ENCODE measurements around the gene S100PBP. TPM values are rescaled to one million over a fixed set of nuclear protein-coding genes. Genes with fewer than 3 reads are reported as not detected.
"Not testable (repeated sequence)": the region's sequence is repeated elsewhere in the genome, so short reads cannot be mapped to it uniquely, and the experiment has no call there.

The S100PBP gene
- total RNA-seq, 2 donors from 2014 or later: 5.7 to 10.8 TPM

GRCh38 chr1:32797456-32797855, 20.0 kb upstream of the S100PBP start:
- H3K4me3 ChIP-seq: no peak overlapping the region
- H3K27ac ChIP-seq: no peak overlapping the region
- no peak for DNase-seq (ENCODE audit: low spot score)
- H3K36me3 ChIP-seq: peaks cover 42% of the 10 kb centered on the region
- no peaks in the 10 kb centered on the region for H3K9me3 ChIP-seq
- H3K4me1 ChIP-seq: no peaks in the 10 kb centered on the region
- H3K27me3 ChIP-seq: no peaks in the 10 kb centered on the region
- TF ChIP-seq CTCF (IDR thresholded peaks at IDR 0.05): no peak

GRCh38 chr1:32798191-32798590, 19.3 kb upstream of the S100PBP start:
- Histone ChIP-seq H3K9me3 (no peaks in the 10 kb centered on the region), H3K4me3 (no peak overlapping the region), H3K36me3 (peaks cover 48% of the 10 kb centered on the region), H3K27me3 (no peaks in the 10 kb centered on the region), H3K4me1 (no peaks in the 10 kb centered on the region), H3K27ac (no peak overlapping the region)
- no peak for TF ChIP-seq CTCF (IDR thresholded peaks at IDR 0.05)
- no peak for DNase-seq (ENCODE audit: low spot score)

- no peak overlapping the region for H3K27ac ChIP-seq
- H3K4me1 ChIP-seq: no peaks in the 10 kb centered on the region
- DNase-seq (ENCODE audit: low spot score): no peak
- no peak overlapping the region for H3K4me3 ChIP-seq
- H3K9me3 ChIP-seq: no peaks in the 10 kb centered on the region
- no peaks in the 10 kb centered on the region for H3K27me3 ChIP-seq
- TF ChIP-seq CTCF (IDR thresholded peaks at IDR 0.05): no peak
- peaks cover 48% of the 10 kb centered on the region for H3K36me3 ChIP-seq
Observed at GRCh38 chr1:32798679-32799416, 18.6 kb upstream of the S100PBP start.

GRCh38 chr1:32801096-32801715, 16.2 kb upstream of the S100PBP start:
- Histone ChIP-seq H3K27me3 (no peaks in the 10 kb centered on the region), H3K27ac (no peak overlapping the region), H3K36me3 (peaks cover 49% of the 10 kb centered on the region), H3K4me3 (no peak overlapping the region), H3K9me3 (no peaks in the 10 kb centered on the region), H3K4me1 (no peaks in the 10 kb centered on the region)
- TF ChIP-seq CTCF (IDR thresholded peaks at IDR 0.05): no peak
- no peak for DNase-seq (ENCODE audit: low spot score)

- H3K27me3 ChIP-seq; H3K4me3 ChIP-seq; H3K9me3 ChIP-seq; DNase-seq (ENCODE audit: low spot score); H3K27ac ChIP-seq: not testable (repeated sequence)
- Histone ChIP-seq H3K36me3 (peaks cover 49% of the 10 kb centered on the region), H3K4me1 (peaks cover 0 to 10% of the 10 kb centered on the region in 2 donors)
Observed at GRCh38 chr1:32804460-32804859, 13.0 kb upstream of the S100PBP start.

- Histone ChIP-seq H3K27me3 (no peaks in the 10 kb centered on the region), H3K36me3 (peaks cover 54% of the 10 kb centered on the region), H3K27ac (no peak overlapping the region), H3K4me1 (peaks cover 0 to 10% of the 10 kb centered on the region in 2 donors), H3K9me3 (no peaks in the 10 kb centered on the region), H3K4me3 (no peak overlapping the region)
- TF ChIP-seq CTCF (IDR thresholded peaks at IDR 0.05): no peak
- DNase-seq (ENCODE audit: low spot score): no peak
Observed at GRCh38 chr1:32806290-32806689, 11.2 kb upstream of the S100PBP start.
